ENCODE data around the gene CADM2.
A peak's percentile ranks its signal among the peaks of the same experiment; 100 is the strongest.

CADM2 gene

DNA sequence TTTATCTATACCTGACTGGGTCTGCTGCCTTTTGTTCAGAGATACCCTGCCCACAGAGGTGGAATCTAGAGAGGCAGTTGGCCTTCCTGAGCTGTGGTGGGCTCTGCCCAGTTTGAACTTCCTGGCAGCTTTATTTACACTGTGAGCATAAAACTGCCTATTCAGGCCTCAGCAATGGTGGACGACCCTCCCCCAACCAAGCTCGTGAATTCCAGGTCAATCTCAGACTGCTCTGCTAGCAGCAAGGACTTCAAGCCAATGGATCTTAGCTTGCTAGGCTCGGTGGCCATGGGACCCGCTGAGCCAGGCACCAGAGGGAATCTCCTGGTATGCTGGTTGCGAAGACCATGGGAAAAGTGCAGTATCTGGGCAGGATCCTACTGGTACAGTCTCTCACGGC is 270.2 kb downstream of the CADM2 start:
- H3K4me3 ChIP-seq (ENCODE audit: low read depth, low read length) = no peak overlapping the region
- no peak for TF ChIP-seq CTCF (conservative IDR thresholded peaks at IDR 0.05; ENCODE audit: low read depth, low read length)

DNA sequence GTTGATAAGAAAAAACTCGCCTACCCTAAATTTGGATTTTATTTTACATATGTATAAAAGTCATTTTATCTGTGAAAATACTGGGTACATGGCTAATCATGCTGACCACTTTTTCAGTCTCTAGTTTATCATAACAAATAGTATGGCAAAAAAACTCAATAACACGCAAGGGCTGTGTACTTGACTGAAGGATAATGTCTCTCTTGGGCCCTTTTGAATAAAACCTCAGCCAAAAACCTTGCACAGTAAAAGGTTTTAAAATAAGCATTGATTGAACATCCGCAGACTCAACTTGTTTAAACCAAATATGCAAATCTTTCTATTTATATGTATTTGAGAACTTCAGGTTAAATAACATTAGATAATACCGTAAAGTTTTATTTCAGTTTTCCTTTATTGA is 285.3 kb downstream of the CADM2 start:
- TF ChIP-seq CTCF (conservative IDR thresholded peaks at IDR 0.05; ENCODE audit: low read depth, low read length) = no peak
- H3K4me3 ChIP-seq (ENCODE audit: low read depth, low read length) = no peak overlapping the region
- DNase-seq (ENCODE audit: low read depth) = no peak

More for the DNA sequence above, 270.2 kb downstream of the CADM2 start:
- no peak for DNase-seq (ENCODE audit: low read depth)

- H3K4me3 ChIP-seq (ENCODE audit: low read depth, low read length) = no peak overlapping the region
- DNase-seq (ENCODE audit: low read depth) = no peak
- no peak for TF ChIP-seq CTCF (conservative IDR thresholded peaks at IDR 0.05; ENCODE audit: low read depth, low read length)
These were observed 285.7 kb downstream of the CADM2 start for GRCh38 chr3:85244519-85244918.

GRCh38 chr3:85251766-85252165 is 293.0 kb downstream of the CADM2 start:
- no peak for DNase-seq (ENCODE audit: low read depth)
- H3K4me3 ChIP-seq (ENCODE audit: low read depth, low read length) = no peak overlapping the region
- no peak for TF ChIP-seq CTCF (conservative IDR thresholded peaks at IDR 0.05; ENCODE audit: low read depth, low read length)

DNA sequence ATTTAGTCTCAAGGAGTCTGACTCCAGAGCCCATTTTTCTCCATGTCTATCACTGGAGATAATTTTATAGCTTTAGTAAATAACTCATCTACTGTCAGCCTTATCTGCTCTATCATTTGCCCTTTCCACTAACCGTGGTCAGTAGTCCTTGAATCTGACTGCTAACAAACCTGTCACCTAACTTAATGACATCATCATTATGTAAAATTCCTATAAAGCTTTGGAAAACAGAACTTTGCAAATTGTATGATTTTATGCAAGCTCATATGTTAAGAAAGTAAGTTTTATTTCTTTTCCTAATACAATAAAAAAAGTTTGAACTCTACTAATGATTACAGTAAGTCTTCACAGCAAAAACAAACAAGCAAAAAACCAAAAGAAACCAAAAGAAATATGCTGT is 293.9 kb downstream of the CADM2 start:
- TF ChIP-seq CTCF (conservative IDR thresholded peaks at IDR 0.05; ENCODE audit: low read depth, low read length) = no peak
- no peak for DNase-seq (ENCODE audit: low read depth)
- no peak overlapping the region for H3K4me3 ChIP-seq (ENCODE audit: low read depth, low read length)

GRCh38 chr3:85254738-85255137 is 295.9 kb downstream of the CADM2 start:
- DNase-seq (ENCODE audit: low read depth) = no peak
- no peak overlapping the region for H3K4me3 ChIP-seq (ENCODE audit: low read depth, low read length)
- TF ChIP-seq CTCF (conservative IDR thresholded peaks at IDR 0.05; ENCODE audit: low read depth, low read length) = no peak

DNA sequence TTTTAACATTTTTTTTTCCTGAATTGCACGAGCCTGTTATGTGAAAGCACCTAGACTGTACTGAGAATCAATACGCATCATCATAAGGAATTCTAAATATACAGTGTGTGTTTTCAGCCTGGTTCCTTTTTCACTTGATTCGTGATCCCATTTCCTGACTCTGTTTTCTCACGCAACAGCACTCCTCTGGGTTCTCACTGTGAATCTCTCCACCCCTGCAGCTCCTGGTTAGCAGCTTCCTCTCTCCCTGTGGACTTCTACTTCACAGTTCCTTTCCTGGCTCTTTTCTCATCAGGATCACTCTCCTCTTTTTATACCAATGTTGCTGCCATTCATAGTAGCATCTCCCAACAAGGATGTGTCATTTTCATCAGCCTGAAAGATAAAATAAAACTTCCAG is 297.2 kb downstream of the CADM2 start:
- no peak overlapping the region for H3K4me3 ChIP-seq (ENCODE audit: low read depth, low read length)
- no peak for TF ChIP-seq CTCF (conservative IDR thresholded peaks at IDR 0.05; ENCODE audit: low read depth, low read length)
- peak; percentile 18 for DNase-seq (ENCODE audit: low read depth)

Measured in choroid plexus epithelial cell (primary cell).